ENCODE data around the gene THSD4.

- TF ChIP-seq CTCF (IDR thresholded peaks at IDR 0.05; ENCODE audit: insufficient read depth, low read depth, low read length): no peak
- no peak for TF ChIP-seq EZH2 (IDR thresholded peaks at IDR 0.05; ENCODE audit: insufficient read depth, low read length)
These were observed 531.7 kb downstream of the THSD4 start for GRCh38 chr15:71646767-71647486.
